ENCODE data around the gene NPC1L1.

The NPC1L1 gene

DNA sequence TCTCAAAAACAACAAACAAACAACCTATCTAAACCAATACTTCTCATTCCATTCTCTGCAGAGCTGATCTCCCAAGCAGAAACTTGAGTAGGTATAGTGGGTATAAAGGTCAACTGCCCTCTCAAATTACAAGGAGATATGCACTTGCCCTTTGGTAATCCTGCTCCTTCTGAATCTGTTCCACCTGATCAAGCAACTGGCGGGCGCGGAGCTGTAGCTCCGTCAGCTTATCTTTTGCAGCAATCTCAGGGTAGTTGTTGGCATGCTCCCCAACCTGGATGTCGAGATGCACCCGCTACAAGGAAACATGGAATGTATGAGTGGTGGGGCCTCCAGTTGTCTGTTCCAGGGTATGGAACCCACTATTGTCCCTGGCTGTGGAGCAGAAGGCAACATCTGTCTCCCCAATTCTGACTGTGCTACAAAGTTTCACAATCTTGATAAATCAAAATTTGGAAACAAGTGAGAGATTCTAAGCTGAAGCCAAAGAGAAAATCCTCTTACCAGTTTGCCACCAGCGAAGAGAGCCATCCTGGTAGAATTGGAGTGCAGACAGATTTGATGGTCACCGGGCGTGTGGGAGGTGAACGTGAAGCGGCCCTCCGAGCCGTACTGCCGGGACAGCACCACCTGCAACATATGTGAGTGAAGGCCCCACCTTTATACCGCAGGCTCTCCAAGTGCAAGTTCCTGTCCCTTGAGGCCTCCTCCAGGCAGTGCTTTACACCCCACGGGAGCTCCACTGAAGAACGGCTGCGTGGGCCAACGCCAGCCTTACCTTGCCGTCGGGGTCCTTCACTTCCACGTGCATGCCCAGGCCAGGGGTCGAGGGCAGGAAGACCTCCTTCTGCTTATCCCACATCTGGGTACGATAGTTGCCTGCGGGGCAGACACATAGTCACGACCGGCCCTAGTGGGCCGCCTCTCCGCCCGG is 40.1 kb upstream of the NPC1L1 start:
- Histone ChIP-seq H3K4me3 (ENCODE audit: low read depth, low read length) (peak overlapping the region; percentile 86), H3K27me3 (ENCODE audit: insufficient read depth, low read depth, severe bottlenecking) (no peaks in the 10 kb centered on the region), H3K36me3 (peaks cover 40% of the 10 kb centered on the region), H3K27ac (peak overlapping the region; percentile 93), H3K9me3 (ENCODE audit: severe bottlenecking) (no peaks in the 10 kb centered on the region)
- TF ChIP-seq, protein P1, sequence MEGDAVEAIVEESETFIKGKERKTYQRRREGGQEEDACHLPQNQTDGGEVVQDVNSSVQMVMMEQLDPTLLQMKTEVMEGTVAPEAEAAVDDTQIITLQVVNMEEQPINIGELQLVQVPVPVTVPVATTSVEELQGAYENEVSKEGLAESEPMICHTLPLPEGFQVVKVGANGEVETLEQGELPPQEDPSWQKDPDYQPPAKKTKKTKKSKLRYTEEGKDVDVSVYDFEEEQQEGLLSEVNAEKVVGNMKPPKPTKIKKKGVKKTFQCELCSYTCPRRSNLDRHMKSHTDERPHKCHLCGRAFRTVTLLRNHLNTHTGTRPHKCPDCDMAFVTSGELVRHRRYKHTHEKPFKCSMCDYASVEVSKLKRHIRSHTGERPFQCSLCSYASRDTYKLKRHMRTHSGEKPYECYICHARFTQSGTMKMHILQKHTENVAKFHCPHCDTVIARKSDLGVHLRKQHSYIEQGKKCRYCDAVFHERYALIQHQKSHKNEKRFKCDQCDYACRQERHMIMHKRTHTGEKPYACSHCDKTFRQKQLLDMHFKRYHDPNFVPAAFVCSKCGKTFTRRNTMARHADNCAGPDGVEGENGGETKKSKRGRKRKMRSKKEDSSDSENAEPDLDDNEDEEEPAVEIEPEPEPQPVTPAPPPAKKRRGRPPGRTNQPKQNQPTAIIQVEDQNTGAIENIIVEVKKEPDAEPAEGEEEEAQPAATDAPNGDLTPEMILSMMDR (IDR thresholded peaks at IDR 0.05; ENCODE audit: low read depth, low read length): no peak
- DNase-seq: peak; percentile 25

DNA sequence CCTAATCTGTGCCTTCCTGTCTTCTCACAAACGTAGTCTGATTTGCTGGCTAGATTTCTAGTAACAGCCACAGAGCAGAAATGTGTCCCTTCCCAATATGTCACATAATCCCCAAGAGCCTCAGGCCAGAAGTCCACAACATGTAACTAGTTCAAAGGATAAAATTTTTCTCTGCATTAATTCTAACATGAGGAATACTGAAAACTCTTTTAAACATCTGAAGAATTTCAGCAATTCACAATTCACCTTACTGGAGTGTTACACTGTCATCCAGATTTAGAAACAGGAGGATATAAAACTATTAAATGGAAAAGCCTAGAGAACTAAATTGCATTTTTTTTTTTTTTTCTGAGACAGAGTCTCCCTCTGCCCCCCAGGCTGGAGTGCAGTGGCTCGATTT is 35.1 kb upstream of the NPC1L1 start:
- Histone ChIP-seq H3K4me3 (ENCODE audit: low read depth, low read length) (no peak overlapping the region), H3K36me3 (peaks cover 72% of the 10 kb centered on the region), H3K27ac (no peak overlapping the region), H3K27me3 (ENCODE audit: insufficient read depth, low read depth, severe bottlenecking) (no peaks in the 10 kb centered on the region), H3K9me3 (ENCODE audit: severe bottlenecking) (no peaks in the 10 kb centered on the region)
- no peak for DNase-seq
- TF ChIP-seq, protein P1 (IDR thresholded peaks at IDR 0.05; ENCODE audit: low read depth, low read length): no peak

DNA sequence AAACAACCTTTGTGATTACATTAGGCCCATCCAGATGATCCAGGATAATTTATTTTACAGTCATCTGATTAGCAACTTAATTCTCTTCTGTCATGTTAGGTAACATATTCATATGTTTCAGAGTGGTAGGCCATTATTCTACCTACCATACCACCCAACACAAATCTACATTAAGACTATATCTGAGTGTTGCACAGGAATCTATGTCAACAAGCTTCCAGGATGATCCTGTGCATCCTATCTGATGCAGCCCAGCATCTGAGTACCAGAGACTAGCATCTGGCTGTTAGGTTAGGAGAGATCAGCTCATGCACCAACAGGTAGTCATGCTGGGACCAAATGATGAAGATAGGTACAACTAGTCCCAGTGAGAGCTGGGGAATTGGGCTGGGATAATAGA is 33.9 kb upstream of the NPC1L1 start:
- no peak overlapping the region for H3K4me3 ChIP-seq (ENCODE audit: low read depth, low read length)
- TF ChIP-seq, protein P1 (IDR thresholded peaks at IDR 0.05; ENCODE audit: low read depth, low read length): no peak
- H3K27me3 ChIP-seq (ENCODE audit: insufficient read depth, low read depth, severe bottlenecking): no peaks in the 10 kb centered on the region
- no peaks in the 10 kb centered on the region for H3K9me3 ChIP-seq (ENCODE audit: severe bottlenecking)
- peaks cover 72% of the 10 kb centered on the region for H3K36me3 ChIP-seq
- no peak overlapping the region for H3K27ac ChIP-seq
- DNase-seq: no peak

DNA sequence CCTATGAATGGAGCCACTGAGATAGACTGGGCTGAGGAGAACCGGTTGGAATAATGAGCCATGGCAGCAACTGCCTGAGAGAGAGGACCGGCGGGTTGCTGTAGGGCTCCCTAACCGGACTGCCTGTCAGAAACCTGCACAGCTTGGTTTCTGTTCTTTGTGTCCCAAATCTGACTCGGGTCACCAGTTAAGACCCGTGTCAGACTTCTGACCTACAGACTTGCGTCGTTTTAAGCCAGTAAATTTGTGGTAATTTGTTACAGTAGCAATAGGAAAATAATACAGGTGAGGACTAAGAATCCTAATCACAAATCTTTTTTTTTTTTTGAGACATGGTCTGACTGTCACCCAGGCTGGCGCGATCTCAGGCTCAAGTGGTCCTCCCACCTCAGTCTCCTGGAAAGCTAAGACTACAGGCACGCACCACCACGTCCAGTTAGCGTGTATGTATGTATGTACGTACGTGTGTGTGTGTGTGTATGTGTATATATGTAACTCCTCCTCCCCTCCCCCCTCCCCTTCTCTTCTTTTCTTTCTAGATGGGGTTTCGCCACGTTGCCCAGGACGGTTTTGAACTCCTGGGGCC is 33.2 kb upstream of the NPC1L1 start:
- peaks cover 72% of the 10 kb centered on the region for H3K36me3 ChIP-seq
- peak overlapping the region; percentile 85 for H3K27ac ChIP-seq
- H3K4me3 ChIP-seq (ENCODE audit: low read depth, low read length): peak overlapping the region; percentile 99
- H3K9me3 ChIP-seq (ENCODE audit: severe bottlenecking): no peaks in the 10 kb centered on the region
- TF ChIP-seq, protein P1 (IDR thresholded peaks at IDR 0.05; ENCODE audit: low read depth, low read length): no peak
- DNase-seq: no peak
- H3K27me3 ChIP-seq (ENCODE audit: insufficient read depth, low read depth, severe bottlenecking): no peaks in the 10 kb centered on the region

DNA sequence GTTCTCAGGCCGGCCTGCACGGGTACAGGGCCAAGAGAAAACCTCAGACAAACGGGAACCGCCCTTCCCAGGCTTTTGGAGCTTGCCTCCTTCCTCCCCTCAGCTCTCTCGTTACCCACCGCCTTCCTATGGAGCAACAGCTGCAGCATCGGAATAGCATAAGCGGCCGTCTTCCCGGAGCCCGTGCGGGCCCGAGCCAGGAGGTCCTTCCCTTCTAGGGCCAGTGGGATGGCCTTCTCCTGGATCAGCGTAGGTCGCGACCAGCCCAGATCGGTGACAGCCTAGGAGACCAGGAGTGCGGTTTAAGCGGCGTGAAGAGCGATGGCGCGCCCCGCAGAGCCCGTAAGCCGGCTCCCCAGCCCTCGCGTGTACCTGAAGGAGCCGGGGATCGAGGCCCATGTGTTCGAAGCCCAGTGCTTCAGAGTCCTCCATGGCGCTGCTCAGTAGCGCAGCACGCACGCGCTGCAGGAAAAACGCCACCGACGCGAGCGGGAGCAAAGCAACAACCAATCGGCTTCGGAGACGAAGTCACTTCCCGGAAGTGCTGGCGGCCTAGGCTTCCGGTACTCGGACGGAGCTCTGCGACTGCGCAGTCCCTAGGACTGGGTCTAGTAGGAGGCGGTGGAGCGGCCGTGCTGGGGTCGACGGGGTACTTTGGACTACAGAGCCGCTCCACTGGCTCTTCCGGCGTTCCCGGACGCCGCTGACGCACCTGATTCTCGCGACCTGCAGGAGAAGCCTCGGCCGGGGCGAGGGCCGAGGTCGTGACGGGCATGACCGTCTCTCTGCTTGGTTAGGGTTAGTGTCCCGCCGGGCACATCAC is 32.5 kb upstream of the NPC1L1 start, which contains the start of gene DDX56:
Gene DDX56 (minus strand): TSS at position 445 of the 823 bp plus-strand sequence. CDS start 13 bp downstream, at position 432.
- peaks cover 72% of the 10 kb centered on the region for H3K36me3 ChIP-seq
- peak within 1 kb of the TSS; percentile 85 for H3K27ac ChIP-seq
- peak within 1 kb of the TSS; percentile 99 for H3K4me3 ChIP-seq (ENCODE audit: low read depth, low read length)
- DNase-seq: peak; percentile 96
- H3K27me3 ChIP-seq (ENCODE audit: insufficient read depth, low read depth, severe bottlenecking): no peaks in the 10 kb centered on the region
- TF ChIP-seq, protein P1 (IDR thresholded peaks at IDR 0.05; ENCODE audit: low read depth, low read length): no peak
- no peaks in the 10 kb centered on the region for H3K9me3 ChIP-seq (ENCODE audit: severe bottlenecking)

All from WERI-Rb-1 (cell line).